Esophagus squamous epithelium (tissue), 5 donors: ENCODE measurements around the gene SNED1. TPM values are rescaled to one million over a fixed set of nuclear protein-coding genes. Genes with fewer than 3 reads are reported as not detected.

Experiments
- DNase-seq: peaks from one replicate; lab custom pipeline; 2025; lab: John Stamatoyannopoulos, UW
- H3K27ac ChIP-seq, 4 donors: fragments of 200-600 bp; sonication (generic); one replicate each; pipeline ENCODE4 v1.5.1; 2016 to 2019; ENCODE audit warnings: mild to moderate bottlenecking in 1 of 4
- H3K27me3 ChIP-seq, 4 donors: fragments of 200-600 bp; sonication (generic); 1 replicate in 3 of 4; 2 replicates in 1 of 4; pipeline versions ENCODE4 v1.5.1 to v1.6.0; 2017 to 2021; ENCODE audit warnings: antibody characterized with exemption in 1 of 4
- H3K36me3 ChIP-seq, 3 donors: fragments of 200-600 bp; sonication (generic); one replicate each; pipeline ENCODE4 v1.5.1; 2016 to 2019
- H3K4me1 ChIP-seq, 3 donors: fragments of 200-600 bp; sonication (generic); one replicate each; pipeline ENCODE4 v1.5.1; 2017 to 2019
- H3K4me3 ChIP-seq, 4 donors: fragments of 200-600 bp; sonication (generic); 1 replicate in 3 of 4; 2 replicates in 1 of 4; pipeline ENCODE4 v1.5.1; 2016 to 2019; ENCODE audit warnings: mild to moderate bottlenecking in 2 of 4, moderate library complexity in 1 of 4
- H3K9me3 ChIP-seq, 3 donors: fragments of 200-600 bp; sonication (generic); one replicate each; pipeline ENCODE4 v1.5.1; 2016 to 2019
- CTCF ChIP-seq, 6 experiments: fragments of 450-650 bp in 4 of 6; fragments of 200-600 bp in 2 of 6; sonication (generic) in 2 of 6; IDR thresholded peaks; one replicate each; pipeline ENCODE4 v1.5.1; 2016 to 2019; ENCODE audit warnings: antibody characterized with exemption in 6 of 6, mild to moderate bottlenecking in 4 of 6, moderate library complexity in 4 of 6
- POLR2A ChIP-seq, 4 donors: fragments of 450-650 bp; IDR thresholded peaks; one replicate each; pipeline ENCODE4 v1.6.1; 2017; ENCODE audit warnings: antibody characterized with exemption in 4 of 4, mild to moderate bottlenecking in 4 of 4, moderate library complexity in 3 of 4
- WGBS, 2 donors: methylation state at CpG; one replicate each; pipeline ENCODE4 v1.1.5; 2018; 5-methylcytosine and 5-hydroxymethylcytosine counted together
- intact Hi-C: fragments of 100-400 bp; cut with DNase I; formaldehyde crosslinking; loops from one replicate; pipeline ENCODE4 v1.15.0; 2022
- total RNA-seq, 4 donors: library from RNA; depleted of rRNA; stranded (reverse); fragments of >200 nt; gene quantifications; one replicate each; pipeline ENCODE4 v1.1.0, GENCODE V29; 2016
- donor health status: DM: yes; HTN: yes; CAD: no.

The SNED1 gene
- total RNA-seq, 4 donors from 2014 or later, result 3.3 to 13.9 (median 4.8) TPM

- intact Hi-C loops, result no loop called here
Observed at GRCh38 chr2:240961910-240962299, 36.5 kb upstream of the SNED1 start.

GRCh38 chr2:240962300-240963064 is 35.9 kb upstream of the SNED1 start:
- H3K4me3 ChIP-seq, result peak overlapping the region in 1 of 4 donors; percentile 23
- 58 to 65% methylated on average over 8 to 12 of the region's 29 CpGs for WGBS, 2 donors
- no peak for DNase-seq
- no peaks in the 10 kb centered on the region for H3K9me3 ChIP-seq
- peak overlapping the region; percentile 34 to 82 (median 60) for H3K27ac ChIP-seq
- no peak for TF ChIP-seq POLR2A (IDR thresholded peaks at IDR 0.05)
- TF ChIP-seq CTCF (IDR thresholded peaks at IDR 0.05), result no peak
- H3K27me3 ChIP-seq, result peaks cover 0 to 21% (median 0%) of the 10 kb centered on the region in 4 donors
- no peaks in the 10 kb centered on the region for H3K36me3 ChIP-seq
- H3K4me1 ChIP-seq, result peaks cover 8 to 53% (median 25%) of the 10 kb centered on the region in 3 donors
- intact Hi-C loops, result no loop called here

More at GRCh38 chr2:240961910-240962299, 36.5 kb upstream of the SNED1 start:
- TF ChIP-seq POLR2A (IDR thresholded peaks at IDR 0.05), result no peak
- no peak for TF ChIP-seq CTCF (IDR thresholded peaks at IDR 0.05)
- peaks cover 8 to 54% (median 25%) of the 10 kb centered on the region in 3 donors for H3K4me1 ChIP-seq
- H3K27me3 ChIP-seq, result peaks cover 0 to 25% (median 0%) of the 10 kb centered on the region in 4 donors
- H3K9me3 ChIP-seq, result no peaks in the 10 kb centered on the region
- no peak for DNase-seq
- WGBS, 2 donors, result 59 to 64% methylated on average over 12 of the region's 12 CpGs
- no peak overlapping the region for H3K4me3 ChIP-seq
- no peaks in the 10 kb centered on the region for H3K36me3 ChIP-seq
- H3K27ac ChIP-seq, result peak overlapping the region in 2 of 4 donors; percentile 76 to 82

GRCh38 chr2:240963065-240963867 is 35.2 kb upstream of the SNED1 start:
- H3K4me1 ChIP-seq, result peaks cover 8 to 45% (median 25%) of the 10 kb centered on the region in 3 donors
- 92 to 93% methylated on average over 3 to 4 of the region's 33 CpGs for WGBS, 2 donors
- DNase-seq, result no peak
- TF ChIP-seq POLR2A (IDR thresholded peaks at IDR 0.05), result no peak
- no peak for TF ChIP-seq CTCF (IDR thresholded peaks at IDR 0.05)
- peaks cover 0 to 13% (median 0%) of the 10 kb centered on the region in 4 donors for H3K27me3 ChIP-seq
- no peak overlapping the region for H3K4me3 ChIP-seq
- peak overlapping the region; percentile 34 to 82 (median 60) for H3K27ac ChIP-seq
- intact Hi-C loops, result no loop called here
- H3K36me3 ChIP-seq, result no peaks in the 10 kb centered on the region
- H3K9me3 ChIP-seq, result no peaks in the 10 kb centered on the region

GRCh38 chr2:240963868-240964703 is 34.3 kb upstream of the SNED1 start:
- intact Hi-C loops, result no loop called here
- no peak for DNase-seq
- WGBS, 2 donors, result 86 to 92% methylated on average over 6 to 9 of the region's 20 CpGs
- Histone ChIP-seq H3K4me3 (no peak overlapping the region), H3K27ac (no peak overlapping the region), H3K27me3 (peaks cover 0 to 7% (median 0%) of the 10 kb centered on the region in 4 donors), H3K9me3 (no peaks in the 10 kb centered on the region), H3K36me3 (no peaks in the 10 kb centered on the region), H3K4me1 (peaks cover 8 to 41% (median 25%) of the 10 kb centered on the region in 3 donors)
- no peak for TF ChIP-seq POLR2A (IDR thresholded peaks at IDR 0.05)
- TF ChIP-seq CTCF (IDR thresholded peaks at IDR 0.05), result no peak
